Spinal cord (tissue), 10 donors: ENCODE measurements around the gene BLM. TPM values are rescaled to one million over a fixed set of nuclear protein-coding genes. Genes with fewer than 3 reads are reported as not detected.

Source experiments
- DNase-seq, 6 donors: peaks; one replicate each; pipeline versions ENCODE4 v3.0.0 to v3.0.0-alpha.2; 2013 to 2015; ENCODE audit warnings: low spot score in 6 of 6, low read depth in 4 of 6
- H3K27ac ChIP-seq: one replicate; pipeline ENCODE4 v1.5.1; 2013; ENCODE audit warnings: low read depth, low read length, control low read depth
- H3K27me3 ChIP-seq: one replicate; pipeline ENCODE4 v1.6.1; 2013; ENCODE audit warnings: low read length; ENCODE audit not compliant: control insufficient read depth, insufficient read depth
- H3K36me3 ChIP-seq: one replicate; pipeline ENCODE4 v1.6.1; 2013; ENCODE audit warnings: low read length; ENCODE audit not compliant: control insufficient read depth, insufficient read depth
- H3K4me1 ChIP-seq: one replicate; pipeline ENCODE4 v1.6.1; 2013; ENCODE audit warnings: low read length; ENCODE audit not compliant: control insufficient read depth, insufficient read depth
- H3K4me3 ChIP-seq: one replicate; pipeline ENCODE4 v1.5.1; 2013; ENCODE audit warnings: low read depth, low read length, control low read depth
- H3K9me3 ChIP-seq: one replicate; pipeline ENCODE4 v1.6.1; 2013; ENCODE audit warnings: low read length; ENCODE audit not compliant: control insufficient read depth, insufficient read depth
- WGBS: methylation state at CpG from one replicate; pipeline ENCODE4 v1.1.5; 2013; ENCODE audit warnings: missing lambda C conversion rate; ENCODE audit not compliant: insufficient coverage; 5-methylcytosine and 5-hydroxymethylcytosine counted together
- polyA plus RNA-seq, 2 donors: library from polyadenylated mRNA; unstranded; fragments of 120-200 nt; gene quantifications; one replicate each; pipeline ENCODE4 v1.2.1, GENCODE V29; 2013; ENCODE audit not compliant: insufficient read length in 2 of 2
- total RNA-seq, 2 donors: library from RNA; depleted of rRNA in 1 of 2; stranded (reverse); fragments of 120-200 nt in 1 of 2; fragments of >200 nt in 1 of 2; gene quantifications; one replicate each; pipeline versions ENCODE4 v1.2.3 to v1.2.4, GENCODE V29; 2013 to 2014
- donor health status: healthy.

The BLM gene
- total and polyA plus RNA-seq, 4 donors, result 7.2 to 9.4 (median 8.7) TPM

DNA sequence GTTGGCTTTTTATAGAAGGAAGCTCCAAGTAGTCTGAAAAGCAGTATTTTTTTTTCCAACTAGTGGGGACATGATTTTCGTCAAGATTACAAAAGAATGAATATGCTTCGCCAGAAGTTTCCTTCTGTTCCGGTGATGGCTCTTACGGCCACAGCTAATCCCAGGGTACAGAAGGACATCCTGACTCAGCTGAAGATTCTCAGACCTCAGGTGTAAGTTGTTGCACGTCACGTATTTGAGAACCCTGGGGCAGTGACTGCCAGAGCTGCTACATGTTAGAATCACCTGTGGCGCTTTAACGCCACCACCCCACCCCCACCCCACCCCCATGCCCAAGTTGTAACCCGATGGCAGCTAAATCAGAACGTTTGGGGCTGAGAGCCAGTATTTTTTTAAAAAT is 52.2 kb downstream of the BLM start:
- 92% methylated on average over 4 of the region's 10 CpGs for WGBS
- no peak for DNase-seq
- Histone ChIP-seq H3K27ac (no peak overlapping the region), H3K36me3 (no peaks in the 10 kb centered on the region), H3K4me3 (no peak overlapping the region), H3K9me3 (no peaks in the 10 kb centered on the region), H3K4me1 (no peaks in the 10 kb centered on the region), H3K27me3 (no peaks in the 10 kb centered on the region)

DNA sequence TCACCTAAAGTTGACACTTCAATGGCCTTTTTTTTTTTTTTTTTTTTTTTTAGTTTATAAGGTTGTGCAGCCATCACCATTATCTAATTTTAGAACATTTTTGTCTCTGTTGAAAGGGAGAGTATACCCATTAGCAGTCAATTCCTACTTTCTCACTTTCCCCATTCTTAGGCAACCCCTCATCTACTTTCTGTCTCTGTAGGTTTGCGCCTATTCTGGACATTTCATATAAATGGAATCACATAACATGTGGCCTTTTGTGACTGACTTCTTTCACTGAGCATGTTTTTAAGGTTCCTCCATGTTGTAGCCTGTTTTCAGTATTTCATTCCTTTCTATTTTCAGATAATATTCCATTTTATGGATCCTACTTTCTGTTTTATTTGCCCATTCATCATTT is 56.3 kb downstream of the BLM start:
- no peaks in the 10 kb centered on the region for H3K36me3 ChIP-seq
- no CpG with 5 or more reads among the region's 1 CpG for WGBS
- DNase-seq, result no peak

DNA sequence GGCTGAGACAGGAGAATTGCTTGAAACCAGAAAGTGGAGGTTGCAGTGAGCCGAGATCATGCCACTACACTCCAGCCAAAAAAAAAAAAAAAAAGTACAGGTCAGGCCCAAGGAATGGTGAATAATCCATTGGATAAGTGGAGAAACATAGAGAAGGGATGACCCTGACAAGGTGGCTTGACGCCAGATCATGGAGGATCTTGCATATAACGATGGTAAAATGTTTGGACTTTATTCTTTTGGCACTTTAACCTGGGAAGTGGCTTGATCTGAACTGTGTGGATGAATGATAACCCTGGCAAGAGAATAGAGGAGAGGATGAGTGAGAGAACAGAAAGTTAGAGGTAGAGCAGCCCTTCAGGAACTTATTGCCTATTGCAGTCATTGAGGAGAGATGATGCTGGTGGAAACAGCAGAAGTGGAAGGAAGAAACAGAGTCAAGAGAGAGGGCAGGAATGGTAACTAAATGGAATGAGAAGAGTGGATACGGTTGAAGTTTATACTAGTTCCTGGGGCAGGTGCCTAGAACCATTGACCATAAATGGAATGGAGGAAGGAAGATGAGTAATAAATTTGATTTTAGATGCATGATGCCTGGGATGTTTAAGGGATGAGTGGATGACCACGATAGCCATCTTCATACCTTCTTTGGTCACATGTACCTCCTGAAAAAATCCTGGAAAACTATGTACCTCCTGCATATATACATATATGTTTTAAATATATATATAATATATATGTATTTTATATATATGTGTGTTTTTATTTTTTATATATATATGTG is 57.8 kb downstream of the BLM start:
- H3K4me1 ChIP-seq, result no peaks in the 10 kb centered on the region
- no peaks in the 10 kb centered on the region for H3K9me3 ChIP-seq
- no peaks in the 10 kb centered on the region for H3K27me3 ChIP-seq
- H3K36me3 ChIP-seq, result no peaks in the 10 kb centered on the region
- DNase-seq, result no peak
- H3K27ac ChIP-seq, result no peak overlapping the region
- 100% methylated on average over 3 of the region's 5 CpGs for WGBS
- H3K4me3 ChIP-seq, result no peak overlapping the region

More for the DNA sequence above, 56.3 kb downstream of the BLM start:
- Histone ChIP-seq H3K27ac (no peak overlapping the region), H3K4me3 (no peak overlapping the region), H3K4me1 (no peaks in the 10 kb centered on the region), H3K27me3 (no peaks in the 10 kb centered on the region), H3K9me3 (no peaks in the 10 kb centered on the region)

DNA sequence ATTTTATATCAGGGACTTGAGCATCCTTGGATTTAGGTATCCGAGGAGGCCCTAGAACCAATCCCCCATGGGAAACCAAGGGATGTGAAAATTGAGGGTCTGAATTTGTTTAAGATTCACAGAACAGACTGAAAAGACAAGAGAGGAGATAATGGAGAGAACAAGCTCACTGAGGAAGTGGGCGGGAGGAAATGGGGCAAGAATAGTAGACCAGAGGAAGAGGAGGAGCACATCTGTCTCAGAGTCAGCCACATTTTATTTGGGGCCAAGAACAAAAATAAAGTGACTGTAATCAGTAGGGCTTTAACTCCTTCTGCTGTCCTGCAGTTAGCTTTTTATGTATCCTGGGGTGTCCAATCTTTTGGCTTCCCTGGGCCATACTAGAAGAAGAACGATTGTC is 63.8 kb downstream of the BLM start:
- DNase-seq, result no peak
- no peak overlapping the region for H3K4me3 ChIP-seq
- H3K27me3 ChIP-seq, result no peaks in the 10 kb centered on the region
- no peaks in the 10 kb centered on the region for H3K4me1 ChIP-seq
- H3K27ac ChIP-seq, result no peak overlapping the region
- no peaks in the 10 kb centered on the region for H3K9me3 ChIP-seq
- no peaks in the 10 kb centered on the region for H3K36me3 ChIP-seq
- WGBS, result 100% methylated on average over 1 of the region's 3 CpGs

DNA sequence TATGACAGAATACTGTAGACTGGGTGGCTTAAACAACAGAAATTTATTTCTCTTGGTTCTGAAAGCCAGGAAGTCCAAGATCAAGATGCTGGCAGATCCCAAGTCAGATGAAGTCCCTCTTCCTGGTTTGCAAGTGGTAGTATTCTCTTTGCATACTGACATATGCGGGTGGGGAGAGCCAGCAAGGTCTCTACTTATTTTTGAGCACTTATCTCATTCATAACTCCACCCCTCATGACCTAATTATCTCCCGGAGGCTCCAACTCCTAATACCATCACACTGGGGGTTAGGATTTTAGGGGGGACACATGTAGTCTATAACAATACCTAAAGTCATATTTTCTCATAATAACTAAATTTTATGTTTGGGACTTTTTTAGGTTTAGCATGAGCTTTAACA is 65.3 kb downstream of the BLM start:
- Histone ChIP-seq H3K27me3 (no peaks in the 10 kb centered on the region), H3K36me3 (no peaks in the 10 kb centered on the region), H3K27ac (no peak overlapping the region), H3K9me3 (no peaks in the 10 kb centered on the region), H3K4me1 (no peaks in the 10 kb centered on the region), H3K4me3 (no peak overlapping the region)
- no CpG with 5 or more reads among the region's 2 CpGs for WGBS
- DNase-seq, result no peak

DNA sequence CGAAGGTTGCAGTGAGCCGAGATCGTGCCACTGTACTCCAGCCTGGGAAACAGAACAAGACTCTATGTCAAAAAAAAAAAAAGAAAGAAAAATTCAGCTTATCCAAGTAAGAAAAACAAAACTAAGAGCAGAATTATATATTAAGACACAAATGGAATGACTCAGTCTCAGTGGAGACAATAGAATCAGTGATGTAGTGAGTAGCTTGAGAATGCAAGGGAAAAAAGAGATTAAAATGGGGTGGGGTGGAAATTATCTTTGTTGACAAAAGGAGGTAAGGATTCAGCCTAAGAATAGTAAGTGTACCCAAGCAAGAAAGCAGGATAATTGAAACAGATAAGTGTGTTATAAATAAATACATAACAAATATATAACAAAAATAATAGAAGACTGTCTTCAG is 70.7 kb downstream of the BLM start:
- H3K4me3 ChIP-seq, result no peak overlapping the region
- H3K4me1 ChIP-seq, result no peaks in the 10 kb centered on the region
- no CpG with 5 or more reads among the region's 3 CpGs for WGBS
- no peaks in the 10 kb centered on the region for H3K36me3 ChIP-seq
- DNase-seq, result no peak
- H3K27ac ChIP-seq, result no peak overlapping the region
- H3K27me3 ChIP-seq, result no peaks in the 10 kb centered on the region
- H3K9me3 ChIP-seq, result no peaks in the 10 kb centered on the region

DNA sequence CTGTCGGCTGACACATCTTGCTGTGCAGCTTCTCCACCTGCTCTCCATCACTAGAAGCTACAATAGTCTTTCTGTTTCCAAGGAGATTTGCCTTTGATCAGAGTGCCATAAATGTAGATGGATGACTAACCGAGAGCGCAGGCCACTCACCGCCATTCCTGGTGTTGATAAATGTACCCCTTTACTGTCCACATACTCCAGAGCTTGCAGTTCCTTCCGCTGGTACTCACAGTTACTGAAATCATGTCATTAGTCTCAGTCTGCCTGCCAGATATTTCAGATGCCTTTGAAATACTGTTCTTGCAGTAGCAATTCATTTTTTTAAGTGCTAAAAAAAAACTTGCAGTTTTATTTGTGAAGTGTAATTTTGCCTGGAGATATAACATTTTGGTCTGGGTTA is 72.3 kb downstream of the BLM start:
- DNase-seq, result peak in 2 of 6 donors; percentile 15 to 76
- H3K4me1 ChIP-seq, result no peaks in the 10 kb centered on the region
- no peaks in the 10 kb centered on the region for H3K36me3 ChIP-seq
- no peak overlapping the region for H3K27ac ChIP-seq
- 75% methylated on average over 2 of the region's 5 CpGs for WGBS
- H3K27me3 ChIP-seq, result no peaks in the 10 kb centered on the region
- H3K4me3 ChIP-seq, result no peak overlapping the region
- no peaks in the 10 kb centered on the region for H3K9me3 ChIP-seq

DNA sequence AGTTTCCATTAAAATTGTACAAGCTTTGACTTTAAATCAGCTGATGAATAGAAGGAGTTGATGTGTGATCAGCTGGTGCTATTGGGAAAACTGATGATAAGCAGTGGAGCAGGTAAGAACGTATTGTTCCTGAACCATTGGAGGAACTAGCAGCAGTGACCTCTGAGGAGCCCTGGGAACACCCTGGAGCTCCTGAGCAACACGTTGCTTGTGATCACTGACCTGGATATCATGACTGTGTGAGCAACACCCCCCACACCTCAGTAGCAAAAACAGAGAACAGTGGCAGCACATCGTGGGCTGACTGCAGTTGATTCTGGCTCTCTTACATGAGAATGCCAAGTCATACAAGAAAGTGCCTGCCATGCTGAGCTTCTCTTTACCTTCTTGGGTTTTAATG is 72.9 kb downstream of the BLM start:
- H3K4me3 ChIP-seq, result no peak overlapping the region
- H3K36me3 ChIP-seq, result no peaks in the 10 kb centered on the region
- H3K27me3 ChIP-seq, result no peaks in the 10 kb centered on the region
- WGBS, result 59% methylated on average over 3 of the region's 3 CpGs
- no peaks in the 10 kb centered on the region for H3K9me3 ChIP-seq
- H3K27ac ChIP-seq, result no peak overlapping the region
- no peak for DNase-seq
- no peaks in the 10 kb centered on the region for H3K4me1 ChIP-seq

DNA sequence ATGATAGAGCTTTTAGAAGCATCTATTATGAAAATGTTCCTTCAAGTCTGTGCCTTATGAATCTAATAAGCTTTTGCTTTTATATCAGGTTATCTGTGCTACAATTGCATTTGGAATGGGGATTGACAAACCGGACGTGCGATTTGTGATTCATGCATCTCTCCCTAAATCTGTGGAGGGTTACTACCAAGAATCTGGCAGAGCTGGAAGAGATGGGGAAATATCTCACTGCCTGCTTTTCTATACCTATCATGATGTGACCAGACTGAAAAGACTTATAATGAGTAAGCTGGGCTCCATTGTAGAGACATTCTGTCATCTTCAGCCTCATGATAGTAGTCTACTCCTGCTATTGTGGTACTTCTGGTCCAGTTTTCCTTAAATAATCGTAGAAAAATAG is 73.4 kb downstream of the BLM start:
- no peaks in the 10 kb centered on the region for H3K36me3 ChIP-seq
- H3K27ac ChIP-seq, result no peak overlapping the region
- no peak for DNase-seq
- H3K4me1 ChIP-seq, result no peaks in the 10 kb centered on the region
- H3K9me3 ChIP-seq, result no peaks in the 10 kb centered on the region
- H3K4me3 ChIP-seq, result no peak overlapping the region
- no CpG with 5 or more reads among the region's 4 CpGs for WGBS
- no peaks in the 10 kb centered on the region for H3K27me3 ChIP-seq

DNA sequence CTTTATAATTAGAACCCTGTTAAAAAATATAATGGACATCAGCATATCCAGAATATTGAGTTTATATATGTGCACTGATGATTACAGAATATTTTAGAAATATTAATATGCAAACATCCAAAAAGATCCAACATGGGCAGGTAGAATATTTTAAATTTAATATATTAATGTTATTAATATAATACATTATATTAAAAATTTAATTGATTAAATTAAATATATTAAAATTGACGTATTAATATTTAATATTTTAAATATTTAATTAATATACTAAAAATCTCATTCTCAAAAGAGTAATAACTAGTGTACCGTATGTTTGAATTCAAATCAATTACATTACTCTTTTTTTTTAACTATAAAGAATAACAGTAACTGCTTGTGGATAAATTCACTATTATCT is 77.4 kb downstream of the BLM start:
- H3K27ac ChIP-seq, result no peak overlapping the region
- WGBS, result no CpG with 5 or more reads among the region's 2 CpGs
- no peaks in the 10 kb centered on the region for H3K9me3 ChIP-seq
- no peaks in the 10 kb centered on the region for H3K36me3 ChIP-seq
- no peak overlapping the region for H3K4me3 ChIP-seq
- no peaks in the 10 kb centered on the region for H3K27me3 ChIP-seq
- no peak for DNase-seq
- no peaks in the 10 kb centered on the region for H3K4me1 ChIP-seq
